ENCODE data around the gene E2F4. TPM values are rescaled to one million over a fixed set of nuclear protein-coding genes. Genes with fewer than 3 reads are reported as not detected.

Gene E2F4
- total RNA-seq, 4 donors from 2014 or later = 56.8 to 74.8 (median 68.1) TPM

DNA sequence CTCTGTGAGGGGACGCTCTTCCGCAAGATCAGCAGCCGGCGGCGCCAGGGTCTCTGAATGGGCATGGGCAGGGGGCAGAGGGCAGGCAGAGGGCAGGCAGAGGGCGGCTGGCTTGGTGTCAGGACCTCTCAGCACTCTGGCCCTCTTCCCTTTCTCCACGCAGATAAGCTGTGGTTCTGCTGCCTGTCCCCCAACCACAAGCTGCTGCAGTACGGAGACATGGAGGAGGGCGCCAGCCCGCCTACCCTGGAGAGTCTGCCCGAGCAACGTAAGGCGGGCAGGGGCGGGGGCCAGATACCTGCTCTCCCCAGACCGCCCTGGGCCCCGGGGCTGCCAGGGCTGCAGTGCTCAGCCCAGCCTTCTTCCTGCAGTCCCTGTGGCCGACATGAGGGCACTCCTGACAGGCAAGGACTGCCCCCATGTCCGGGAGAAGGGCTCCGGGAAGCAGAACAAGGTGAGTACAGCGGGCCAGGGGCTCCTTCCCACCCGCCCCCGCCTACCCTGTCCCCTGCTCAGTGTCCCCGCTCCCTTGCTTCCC, 11.1 kb downstream of the E2F4 start:
- 87 to 89% methylated on average over 19 to 23 of the region's 23 CpGs for WGBS, 2 donors
- no peak overlapping the region for H3K4me3 ChIP-seq (ENCODE audit: low read depth, poor library complexity, severe bottlenecking)
- no peak for DNase-seq (ENCODE audit: low spot score in 2 of 2)
- TF ChIP-seq CTCF (IDR thresholded peaks at IDR 0.05) = no peak
- no peak for TF ChIP-seq POLR2A (IDR thresholded peaks at IDR 0.05)
- intact Hi-C loops (cut with DNase I; ENCODE audit: low total_unique reads) = no loop called here

- 80 to 86% methylated on average over 1 to 3 of the region's 4 CpGs for WGBS, 2 donors
- TF ChIP-seq CTCF (IDR thresholded peaks at IDR 0.05) = no peak
- no peak for TF ChIP-seq POLR2A (IDR thresholded peaks at IDR 0.05)
- intact Hi-C loops (cut with DNase I; ENCODE audit: low total_unique reads) = no loop called here
- no peak for DNase-seq (ENCODE audit: low spot score in 2 of 2)
- no peak overlapping the region for H3K4me3 ChIP-seq (ENCODE audit: low read depth, poor library complexity, severe bottlenecking)
These were observed 12.1 kb downstream of the E2F4 start for GRCh38 chr16:67204076-67204475.

- no peak for TF ChIP-seq POLR2A (IDR thresholded peaks at IDR 0.05)
- TF ChIP-seq CTCF (IDR thresholded peaks at IDR 0.05) = no peak
- no peak overlapping the region for H3K4me3 ChIP-seq (ENCODE audit: low read depth, poor library complexity, severe bottlenecking)
- WGBS, 2 donors = 94 to 95% methylated on average over 7 to 8 of the region's 8 CpGs
- intact Hi-C loops (cut with DNase I; ENCODE audit: low total_unique reads) = no loop called here
- no peak for DNase-seq (ENCODE audit: low spot score in 2 of 2)
These were observed 14.3 kb downstream of the E2F4 start for GRCh38 chr16:67206129-67206837.

- TF ChIP-seq POLR2A (IDR thresholded peaks at IDR 0.05) (no peak), CTCF (IDR thresholded peaks at IDR 0.05) (no peak)
- intact Hi-C loops (cut with DNase I; ENCODE audit: low total_unique reads) = no loop called here
- DNase-seq (ENCODE audit: low spot score in 2 of 2) = no peak
- H3K4me3 ChIP-seq (ENCODE audit: low read depth, poor library complexity, severe bottlenecking) = no peak overlapping the region
- WGBS, 2 donors = 92 to 93% methylated on average over 3 of the region's 3 CpGs
These were observed 14.9 kb downstream of the E2F4 start for GRCh38 chr16:67206838-67207248.

- intact Hi-C loops (cut with DNase I; ENCODE audit: low total_unique reads) = no loop called here
- no peak for DNase-seq (ENCODE audit: low spot score in 2 of 2)
- TF ChIP-seq CTCF (IDR thresholded peaks at IDR 0.05) = no peak
- TF ChIP-seq POLR2A (IDR thresholded peaks at IDR 0.05) = no peak
- WGBS, 2 donors = 63 to 76% methylated on average over 6 to 19 of the region's 21 CpGs
- no peak overlapping the region for H3K4me3 ChIP-seq (ENCODE audit: low read depth, poor library complexity, severe bottlenecking)
These were observed 15.5 kb downstream of the E2F4 start for GRCh38 chr16:67207249-67208091.
